OCI-LY7 (cell line): ENCODE measurements around the gene RAPGEF5. TPM values are rescaled to one million over a fixed set of nuclear protein-coding genes. Genes with fewer than 3 reads are reported as not detected.
A peak's percentile ranks its signal among the peaks of the same experiment; 100 is the strongest.

Source experiments
- BruUV-seq: library from RNA; stranded (reverse); fragments of 400-500 nt; replicated peaks from 2 replicates; lab custom pipeline; 2021; lab: Mats Ljungman, UMichigan
- CTCF ChIA-PET: fragments of 300-600 bp; sonication (Branson Sonifier 250); formaldehyde crosslinking; loops from one replicate; lab custom pipeline; 2022; ENCODE audit warnings: antibody characterized with exemption; ENCODE audit not compliant: unreplicated experiment; lab: Charles Lee
- POLR2A ChIA-PET: fragments of 300-600 bp; sonication (Branson Sonifier 250); formaldehyde crosslinking; loops from one replicate; lab custom pipeline; 2022; ENCODE audit warnings: antibody characterized with exemption; lab: Charles Lee
- DNase-seq: peaks from one replicate; pipeline ENCODE4 v3.0.0-alpha.2; 2015; ENCODE audit warnings: low spot score
- H2AFZ ChIP-seq: fragments of 200-600 bp; sonication (generic), shearing (Covaris generic); 2 replicates; pipeline ENCODE4 v1.6.1; 2014; ENCODE audit warnings: mild to moderate bottlenecking, antibody characterized with exemption, low read length, moderate library complexity
- H3K27ac ChIP-seq: fragments of 200-600 bp; sonication (generic); 2 replicates; pipeline ENCODE4 v1.5.1; 2014; ENCODE audit warnings: mixed run types, low read depth, mild to moderate bottlenecking, moderate library complexity, low read length, inconsistent platforms; ENCODE audit not compliant: poor library complexity, severe bottlenecking
- H3K36me3 ChIP-seq: fragments of 200-600 bp; sonication (generic); 2 replicates; pipeline ENCODE4 v1.6.1; 2014; ENCODE audit warnings: mild to moderate bottlenecking, antibody characterized with exemption, low read length, moderate library complexity, mixed read lengths; ENCODE audit not compliant: insufficient read depth
- H3K4me1 ChIP-seq: fragments of 200-600 bp; sonication (generic); 2 replicates; pipeline ENCODE4 v1.5.1; 2014; ENCODE audit warnings: mild to moderate bottlenecking, low read length; ENCODE audit not compliant: insufficient read depth, poor library complexity, severe bottlenecking
- H3K4me2 ChIP-seq: fragments of 200-600 bp; sonication (generic); 2 replicates; pipeline ENCODE4 v1.6.1; 2014; ENCODE audit warnings: mild to moderate bottlenecking, low read length
- H3K4me3 ChIP-seq: fragments of 200-600 bp; sonication (generic); 2 replicates; pipeline ENCODE4 v1.5.1; 2014; ENCODE audit warnings: mild to moderate bottlenecking, low read depth, low read length; ENCODE audit not compliant: poor library complexity, severe bottlenecking
- H3K79me2 ChIP-seq: fragments of 200-600 bp; sonication (generic); 2 replicates; pipeline ENCODE4 v1.6.1; 2016; ENCODE audit warnings: low read depth, mild to moderate bottlenecking, low read length, moderate library complexity, mixed read lengths; ENCODE audit not compliant: insufficient read depth
- H3K9me2 ChIP-seq: fragments of 200-600 bp; sonication (generic); 2 replicates; pipeline ENCODE4 v1.6.1; 2016; ENCODE audit warnings: mild to moderate bottlenecking, low read length, mixed read lengths; ENCODE audit not compliant: insufficient read depth
- H3K9me3 ChIP-seq: fragments of 200-600 bp; sonication (generic); 2 replicates; pipeline ENCODE4 v1.6.1; 2014; ENCODE audit warnings: mild to moderate bottlenecking, mixed run types, low read length, mixed read lengths
- H4K20me1 ChIP-seq: fragments of 200-600 bp; sonication (generic); 2 replicates; pipeline ENCODE4 v1.6.1; 2014; ENCODE audit warnings: mild to moderate bottlenecking, antibody characterized with exemption, low read length, moderate library complexity, mixed read lengths; ENCODE audit not compliant: insufficient read depth
- EZH2phosphoT487 ChIP-seq: fragments of 200-600 bp; sonication (generic); IDR thresholded peaks from 2 replicates; pipeline ENCODE4 v1.6.1; 2018; ENCODE audit warnings: low read depth, borderline replicate concordance, mild to moderate bottlenecking, mixed run types, antibody characterized with exemption, low read length, moderate library complexity, mixed read lengths
- intact Hi-C: fragments of 100-400 bp; cut with micrococcal nuclease; formaldehyde crosslinking; loops from one replicate; pipeline ENCODE4 v1.10.0; 2022; ENCODE audit not compliant: unreplicated experiment
- total RNA-seq, 2 experiments: library from RNA; depleted of rRNA in 1 of 2; stranded (reverse); fragments of >200 nt in 1 of 2; shearing (Covaris generic) in 1 of 2; gene quantifications; 2 replicates each; pipeline ENCODE4 v1.2.3, GENCODE V29; 2014 to 2022
- TF ChIP-seq, protein P1 (sequence below): fragments of 200-600 bp; sonication (generic); conservative IDR thresholded peaks from 2 replicates; pipeline ENCODE4 v1.5.1; 2014; ENCODE audit warnings: mild to moderate bottlenecking, antibody characterized with exemption, low read length, moderate library complexity, mixed read lengths

Gene RAPGEF5
- total RNA-seq, 2 experiments from 2014 or later, result 114 to 115 TPM

DNA sequence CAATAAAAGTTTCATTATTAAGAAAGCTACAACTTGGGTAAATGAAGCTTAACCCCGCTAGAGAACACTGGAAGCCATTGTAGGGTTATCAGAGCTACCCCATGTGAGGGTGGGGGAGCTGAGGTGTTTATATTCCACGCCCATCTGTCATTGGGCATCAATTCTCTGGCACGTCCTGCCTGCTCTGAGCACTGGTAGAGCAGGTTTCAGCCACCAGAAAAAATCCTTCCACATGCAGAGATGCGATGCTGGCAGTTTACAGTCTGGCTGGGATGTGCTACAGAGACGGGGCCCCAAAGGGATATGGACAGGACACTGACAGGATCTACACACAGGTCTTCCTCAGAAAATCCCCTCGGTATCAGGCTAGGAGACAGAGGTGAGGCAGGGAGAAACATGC is 15.9 kb upstream of the RAPGEF5 start:
- Histone ChIP-seq H3K79me2 (no peaks in the 10 kb centered on the region), H3K9me2 (no peaks in the 10 kb centered on the region), H4K20me1 (no peaks in the 10 kb centered on the region), H3K4me3 (no peak overlapping the region), H3K9me3 (no peaks in the 10 kb centered on the region), H3K27ac (no peak overlapping the region), H3K4me2 (no peak overlapping the region), H3K4me1 (peaks cover 40% of the 10 kb centered on the region), H3K36me3 (no peaks in the 10 kb centered on the region), H2AFZ (peak overlapping the region; percentile 54; the same call in 1 of the 2 replicates)
- BruUV-seq, result no TSS peak
- ChIA-PET CTCF (interaction anchor here (1.4 kb wide), 1 partner anchor 9 kb away, joined by 4 read pairs; no protein-coding TSS in a partner anchor), POLR2A (interaction anchor here (1.2 to 5.3 kb wide), 7 partner anchors 9 to 22 kb away, joined by 3 to 47 read pairs (median 5); no protein-coding TSS in a partner anchor)
- DNase-seq, result no peak
- no peak for TF ChIP-seq EZH2phosphoT487
- TF ChIP-seq, protein P1, sequence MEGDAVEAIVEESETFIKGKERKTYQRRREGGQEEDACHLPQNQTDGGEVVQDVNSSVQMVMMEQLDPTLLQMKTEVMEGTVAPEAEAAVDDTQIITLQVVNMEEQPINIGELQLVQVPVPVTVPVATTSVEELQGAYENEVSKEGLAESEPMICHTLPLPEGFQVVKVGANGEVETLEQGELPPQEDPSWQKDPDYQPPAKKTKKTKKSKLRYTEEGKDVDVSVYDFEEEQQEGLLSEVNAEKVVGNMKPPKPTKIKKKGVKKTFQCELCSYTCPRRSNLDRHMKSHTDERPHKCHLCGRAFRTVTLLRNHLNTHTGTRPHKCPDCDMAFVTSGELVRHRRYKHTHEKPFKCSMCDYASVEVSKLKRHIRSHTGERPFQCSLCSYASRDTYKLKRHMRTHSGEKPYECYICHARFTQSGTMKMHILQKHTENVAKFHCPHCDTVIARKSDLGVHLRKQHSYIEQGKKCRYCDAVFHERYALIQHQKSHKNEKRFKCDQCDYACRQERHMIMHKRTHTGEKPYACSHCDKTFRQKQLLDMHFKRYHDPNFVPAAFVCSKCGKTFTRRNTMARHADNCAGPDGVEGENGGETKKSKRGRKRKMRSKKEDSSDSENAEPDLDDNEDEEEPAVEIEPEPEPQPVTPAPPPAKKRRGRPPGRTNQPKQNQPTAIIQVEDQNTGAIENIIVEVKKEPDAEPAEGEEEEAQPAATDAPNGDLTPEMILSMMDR, result no peak
- intact Hi-C loops, result no loop called here

DNA sequence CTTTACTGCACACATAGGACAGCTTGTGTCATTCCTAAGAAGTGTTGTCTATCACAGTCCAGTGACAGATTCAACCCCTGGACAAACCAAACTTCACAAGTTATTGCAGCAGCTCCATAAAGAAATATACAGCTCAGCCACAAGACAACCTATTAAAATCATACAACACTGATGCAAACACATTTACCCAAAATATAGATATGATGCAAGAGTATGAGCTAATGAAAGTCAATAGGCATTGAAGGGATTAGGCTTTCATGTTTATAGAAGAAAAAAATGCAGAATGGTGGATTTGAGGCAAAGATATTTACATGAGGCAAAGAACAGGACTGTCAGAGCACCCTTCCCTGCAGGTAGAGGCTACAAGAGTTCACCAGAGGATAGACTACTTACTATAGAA is 14.9 kb upstream of the RAPGEF5 start:
- Histone ChIP-seq H4K20me1 (no peaks in the 10 kb centered on the region), H3K9me2 (no peaks in the 10 kb centered on the region), H3K4me2 (no peak overlapping the region), H3K27ac (no peak overlapping the region), H2AFZ (no peak overlapping the region), H3K9me3 (no peaks in the 10 kb centered on the region), H3K4me1 (peaks cover 30% of the 10 kb centered on the region), H3K36me3 (no peaks in the 10 kb centered on the region), H3K79me2 (no peaks in the 10 kb centered on the region), H3K4me3 (no peak overlapping the region)
- TF ChIP-seq EZH2phosphoT487, result no peak
- TF ChIP-seq, protein P1, result no peak
- intact Hi-C loops, result no loop called here
- ChIA-PET CTCF (interaction anchor here (0.9 kb wide), 1 partner anchor 18 kb away, joined by 3 read pairs; no protein-coding TSS in a partner anchor), POLR2A (interaction anchor here (0.7 to 3.0 kb wide), 8 partner anchors 8 to 83 kb away, joined by 3 to 13 read pairs (median 3); no protein-coding TSS in a partner anchor)
- DNase-seq, result no peak
- BruUV-seq, result no TSS peak

DNA sequence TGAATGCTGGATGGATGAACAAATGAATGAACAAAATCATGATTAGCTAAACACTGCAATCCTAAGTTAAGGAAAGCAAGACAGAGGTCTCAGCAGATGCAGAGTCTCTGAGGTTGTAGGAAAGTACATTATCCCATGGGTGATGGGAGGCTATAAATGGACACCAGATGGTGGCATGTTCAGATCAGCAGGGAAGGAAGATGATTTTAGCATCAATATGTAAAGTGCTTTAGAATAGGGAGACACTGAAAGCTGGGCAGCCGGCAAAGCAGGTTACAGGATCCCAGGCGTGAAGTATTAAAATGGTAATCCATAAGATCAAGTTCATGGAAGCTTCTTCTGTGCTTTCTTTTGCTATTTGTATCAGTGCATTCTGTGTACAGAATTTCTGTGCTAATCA is 7.9 kb upstream of the RAPGEF5 start:
- H3K79me2 ChIP-seq, result no peaks in the 10 kb centered on the region
- no peaks in the 10 kb centered on the region for H3K36me3 ChIP-seq
- ChIA-PET CTCF (no interaction called here), POLR2A (interaction anchor here (0.7 to 6.1 kb wide), 8 partner anchors 9 to 75 kb away, joined by 3 to 47 read pairs (median 5); no protein-coding TSS in a partner anchor)
- intact Hi-C loops, result no loop called here
- H2AFZ ChIP-seq, result peak overlapping the region; percentile 78; the same call in 1 of the 2 replicates
- H3K9me2 ChIP-seq, result no peaks in the 10 kb centered on the region
- peak overlapping the region; percentile 60 for H3K4me2 ChIP-seq
- H3K27ac ChIP-seq, result no peak overlapping the region
- no peak for TF ChIP-seq EZH2phosphoT487
- TF ChIP-seq, protein P1, result no peak
- peaks cover 42% of the 10 kb centered on the region for H3K4me1 ChIP-seq
- no peak for DNase-seq
- no peak overlapping the region for H3K4me3 ChIP-seq
- no TSS peak for BruUV-seq
- no peaks in the 10 kb centered on the region for H4K20me1 ChIP-seq
- H3K9me3 ChIP-seq, result no peaks in the 10 kb centered on the region
